Measurements from ENCODE around the gene FOXF1. TPM values are rescaled to one million over a fixed set of nuclear protein-coding genes. Genes with fewer than 3 reads are reported as not detected.

Gene FOXF1
- total RNA-seq, 6 donors from 2014 or later, result 6.3 to 73.6 (median 24.5) TPM

GRCh38 chr16:86524029-86524428 lies 13.7 kb downstream of the FOXF1 start:
- no peak for DNase-seq
- no peaks in the 10 kb centered on the region for H3K9me3 ChIP-seq
- no peaks in the 10 kb centered on the region for H3K27me3 ChIP-seq
- H3K4me3 ChIP-seq, result no peak overlapping the region
- WGBS, 2 donors, result 68 to 88% methylated on average over 6 of the region's 6 CpGs
- TF ChIP-seq, protein P1, sequence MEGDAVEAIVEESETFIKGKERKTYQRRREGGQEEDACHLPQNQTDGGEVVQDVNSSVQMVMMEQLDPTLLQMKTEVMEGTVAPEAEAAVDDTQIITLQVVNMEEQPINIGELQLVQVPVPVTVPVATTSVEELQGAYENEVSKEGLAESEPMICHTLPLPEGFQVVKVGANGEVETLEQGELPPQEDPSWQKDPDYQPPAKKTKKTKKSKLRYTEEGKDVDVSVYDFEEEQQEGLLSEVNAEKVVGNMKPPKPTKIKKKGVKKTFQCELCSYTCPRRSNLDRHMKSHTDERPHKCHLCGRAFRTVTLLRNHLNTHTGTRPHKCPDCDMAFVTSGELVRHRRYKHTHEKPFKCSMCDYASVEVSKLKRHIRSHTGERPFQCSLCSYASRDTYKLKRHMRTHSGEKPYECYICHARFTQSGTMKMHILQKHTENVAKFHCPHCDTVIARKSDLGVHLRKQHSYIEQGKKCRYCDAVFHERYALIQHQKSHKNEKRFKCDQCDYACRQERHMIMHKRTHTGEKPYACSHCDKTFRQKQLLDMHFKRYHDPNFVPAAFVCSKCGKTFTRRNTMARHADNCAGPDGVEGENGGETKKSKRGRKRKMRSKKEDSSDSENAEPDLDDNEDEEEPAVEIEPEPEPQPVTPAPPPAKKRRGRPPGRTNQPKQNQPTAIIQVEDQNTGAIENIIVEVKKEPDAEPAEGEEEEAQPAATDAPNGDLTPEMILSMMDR (IDR thresholded peaks at IDR 0.05), result no peak
- TF ChIP-seq POLR2A (IDR thresholded peaks at IDR 0.05) (no peak), EP300 (IDR thresholded peaks at IDR 0.05) (no peak), POLR2AphosphoS5 (IDR thresholded peaks at IDR 0.05) (no peak)
- no peak for ATAC-seq (ENCODE audit: low FRiP score in 2 of 2)
- no peak overlapping the region for H3K27ac ChIP-seq
- H3K4me1 ChIP-seq, result peaks cover 9 to 16% (median 13%) of the 10 kb centered on the region in 4 donors
- peaks cover 0 to 5% (median 0%) of the 10 kb centered on the region in 4 donors for H3K36me3 ChIP-seq

DNA sequence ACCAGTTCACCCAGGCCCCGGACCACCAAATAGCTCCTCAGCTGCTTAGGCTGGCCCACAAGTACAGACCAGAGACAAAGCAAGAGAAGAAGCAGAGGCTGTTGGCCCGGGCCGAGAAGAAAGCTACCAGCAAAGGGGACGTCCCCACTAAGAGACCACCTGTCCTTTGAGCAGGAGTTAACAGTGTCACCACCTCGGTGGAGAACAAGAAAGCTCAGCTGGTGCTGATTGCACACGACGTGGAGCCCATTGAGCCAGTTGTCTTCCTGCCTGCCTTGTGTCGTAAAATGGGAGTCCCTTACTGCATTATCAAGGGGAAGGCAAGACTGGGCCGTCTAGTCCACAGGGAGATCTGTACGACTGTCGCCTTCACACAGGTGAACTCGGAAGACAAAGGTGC lies 15.4 kb downstream of the FOXF1 start:
- Histone ChIP-seq H3K9me3 (no peaks in the 10 kb centered on the region), H3K4me1 (no peaks in the 10 kb centered on the region), H3K36me3 (peaks cover 0 to 7% (median 2%) of the 10 kb centered on the region in 4 donors), H3K27ac (no peak overlapping the region), H3K4me3 (no peak overlapping the region), H3K27me3 (no peaks in the 10 kb centered on the region)
- TF ChIP-seq POLR2A (IDR thresholded peaks at IDR 0.05) (no peak), EP300 (IDR thresholded peaks at IDR 0.05) (no peak), POLR2AphosphoS5 (IDR thresholded peaks at IDR 0.05) (no peak)
- TF ChIP-seq, protein P1 (IDR thresholded peaks at IDR 0.05), result no peak
- 74% methylated on average over 12 of the region's 12 CpGs for WGBS, 2 donors
- ATAC-seq (ENCODE audit: low FRiP score in 2 of 2), result no peak
- no peak for DNase-seq

DNA sequence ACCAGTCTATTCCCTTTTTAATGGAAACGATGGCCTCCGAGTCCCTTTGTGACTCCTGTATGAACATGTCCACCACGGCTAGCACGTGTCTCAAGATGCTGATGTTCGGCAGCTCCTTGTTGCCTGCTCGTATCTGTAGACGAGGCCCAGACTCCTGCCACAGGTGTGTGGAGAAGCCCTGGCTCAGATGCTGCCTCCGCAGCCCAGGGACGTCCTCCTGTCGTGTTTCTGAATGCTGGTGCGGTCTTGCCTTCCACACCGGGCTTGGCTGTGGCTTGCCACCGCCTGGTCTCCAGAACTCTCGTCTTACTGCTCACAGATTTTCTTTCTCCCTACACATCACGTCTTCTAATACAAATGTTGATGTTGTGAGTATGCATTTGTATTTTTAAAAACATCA lies 17.0 kb downstream of the FOXF1 start:
- Histone ChIP-seq H3K27ac (no peak overlapping the region), H3K36me3 (peaks cover 0 to 20% (median 10%) of the 10 kb centered on the region in 4 donors), H3K27me3 (no peaks in the 10 kb centered on the region), H3K4me1 (no peaks in the 10 kb centered on the region), H3K9me3 (no peaks in the 10 kb centered on the region), H3K4me3 (no peak overlapping the region)
- DNase-seq, result no peak
- 89 to 93% methylated on average over 15 of the region's 15 CpGs for WGBS, 2 donors
- no peak for TF ChIP-seq EP300 (IDR thresholded peaks at IDR 0.05)
- TF ChIP-seq, protein P1 (IDR thresholded peaks at IDR 0.05), result no peak
- TF ChIP-seq POLR2AphosphoS5 (IDR thresholded peaks at IDR 0.05), result no peak
- TF ChIP-seq POLR2A (IDR thresholded peaks at IDR 0.05), result no peak
- no peak for ATAC-seq (ENCODE audit: low FRiP score in 2 of 2)

DNA sequence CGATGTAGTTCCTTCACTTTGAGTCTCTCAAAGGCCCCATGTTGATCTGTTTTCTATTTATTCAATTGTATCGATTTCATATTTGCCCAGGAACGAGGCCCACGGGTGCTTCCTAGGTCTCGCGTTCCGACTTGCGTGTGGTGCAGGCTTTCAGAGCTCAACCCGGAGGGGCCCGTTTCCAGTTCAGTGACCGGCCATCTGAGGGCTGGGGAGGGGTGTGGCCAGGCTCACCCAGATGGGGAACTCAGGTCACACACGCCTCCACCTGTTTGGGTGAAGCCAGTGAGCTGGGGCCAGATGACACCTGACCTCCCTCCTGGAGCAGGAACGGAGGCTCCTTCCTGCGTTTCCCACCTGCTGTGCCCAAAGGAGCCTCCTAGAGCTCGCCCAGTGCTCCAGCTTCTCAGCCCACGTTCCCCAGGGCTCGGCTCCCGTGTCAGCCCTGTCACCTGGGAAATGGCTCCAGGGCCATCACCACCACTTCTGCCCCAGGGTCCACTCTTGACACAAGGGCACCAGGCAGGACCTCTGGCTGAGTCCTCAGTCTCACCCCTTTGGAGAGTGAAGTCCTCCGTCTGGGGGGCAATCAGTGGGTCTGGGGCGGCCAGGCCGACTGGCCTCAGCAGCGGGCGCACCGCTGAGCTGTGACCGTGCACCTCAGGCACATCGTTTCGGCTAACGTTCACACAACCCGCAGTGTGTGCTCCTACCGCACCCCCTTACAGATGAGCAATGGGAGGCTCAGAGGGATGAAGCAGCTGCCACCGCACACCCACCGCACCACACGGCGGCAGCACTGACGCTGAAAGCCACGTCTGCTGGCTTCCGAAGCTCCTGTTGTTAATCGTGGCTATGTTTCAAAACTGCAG lies 18.0 kb downstream of the FOXF1 start:
- Histone ChIP-seq H3K36me3 (peaks cover 0 to 30% (median 13%) of the 10 kb centered on the region in 4 donors), H3K27me3 (no peaks in the 10 kb centered on the region), H3K9me3 (no peaks in the 10 kb centered on the region), H3K4me3 (no peak overlapping the region), H3K27ac (no peak overlapping the region), H3K4me1 (no peaks in the 10 kb centered on the region)
- WGBS, 2 donors, result 92 to 93% methylated on average over 26 to 38 of the region's 38 CpGs
- DNase-seq (peak in 1 of 2 donors; percentile 67), ATAC-seq (ENCODE audit: low FRiP score in 2 of 2) (no peak)
- TF ChIP-seq EP300 (IDR thresholded peaks at IDR 0.05) (no peak), POLR2A (IDR thresholded peaks at IDR 0.05) (no peak), POLR2AphosphoS5 (IDR thresholded peaks at IDR 0.05) (no peak)
- TF ChIP-seq, protein P1 (IDR thresholded peaks at IDR 0.05), result no peak

All from upper lobe of left lung (tissue), 6 donors.